GM19099 (cell line): ENCODE measurements around the gene LRP8.

Source experiments
- POLR2A ChIP-seq: IDR thresholded peaks from 3 replicates; pipeline ENCODE4 v1.6.1; 2011; ENCODE audit warnings: low read depth; ENCODE audit not compliant: insufficient read length; ENCODE audit errors: extremely low read depth

The LRP8 gene

GRCh38 chr1:53279296-53280200, 48.3 kb downstream of the LRP8 start:
- no peak for TF ChIP-seq POLR2A

DNA sequence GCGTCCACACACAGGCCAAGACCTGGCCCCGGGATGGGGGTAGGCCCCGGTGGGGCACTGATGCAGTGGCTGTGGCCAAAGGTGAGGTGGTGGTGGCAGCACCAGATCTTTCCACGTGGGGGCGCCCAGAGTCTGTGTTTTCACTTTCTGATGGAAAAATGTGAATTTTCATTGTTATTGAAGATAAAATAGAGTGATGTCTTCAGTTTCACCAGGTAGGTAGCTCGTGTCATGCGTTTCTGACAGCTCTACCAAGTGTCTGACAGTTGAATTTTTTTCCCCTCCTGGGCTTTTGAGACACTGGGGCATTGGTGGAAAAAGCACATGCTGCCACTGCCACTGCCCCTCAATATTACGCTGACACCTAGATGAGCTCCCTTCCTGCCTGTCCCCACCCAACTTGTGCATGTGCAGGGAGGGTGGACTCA, 49.6 kb downstream of the LRP8 start:
- TF ChIP-seq POLR2A: no peak

- TF ChIP-seq POLR2A: no peak
Measured at GRCh38 chr1:53277326-53277725, 50.5 kb downstream of the LRP8 start.

DNA sequence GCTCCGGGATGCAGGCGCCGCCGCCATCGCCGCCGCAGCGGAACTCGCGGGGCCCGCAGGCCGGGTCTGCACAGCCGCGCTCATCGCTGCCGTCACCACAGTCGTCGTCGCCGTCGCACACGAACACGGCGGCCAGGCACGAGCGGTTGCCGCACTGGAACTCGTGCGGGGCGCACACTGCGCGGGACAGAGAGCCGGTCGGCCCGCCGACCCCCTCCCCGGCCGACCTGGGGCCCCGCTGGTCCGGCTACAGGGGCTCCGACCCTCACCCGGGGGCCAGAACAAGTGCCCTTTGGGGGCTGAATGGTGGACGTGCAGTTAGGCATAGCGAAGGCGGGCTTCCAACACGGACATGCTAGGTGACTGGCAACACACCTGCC, 51.0 kb downstream of the LRP8 start:
- no peak for TF ChIP-seq POLR2A

DNA sequence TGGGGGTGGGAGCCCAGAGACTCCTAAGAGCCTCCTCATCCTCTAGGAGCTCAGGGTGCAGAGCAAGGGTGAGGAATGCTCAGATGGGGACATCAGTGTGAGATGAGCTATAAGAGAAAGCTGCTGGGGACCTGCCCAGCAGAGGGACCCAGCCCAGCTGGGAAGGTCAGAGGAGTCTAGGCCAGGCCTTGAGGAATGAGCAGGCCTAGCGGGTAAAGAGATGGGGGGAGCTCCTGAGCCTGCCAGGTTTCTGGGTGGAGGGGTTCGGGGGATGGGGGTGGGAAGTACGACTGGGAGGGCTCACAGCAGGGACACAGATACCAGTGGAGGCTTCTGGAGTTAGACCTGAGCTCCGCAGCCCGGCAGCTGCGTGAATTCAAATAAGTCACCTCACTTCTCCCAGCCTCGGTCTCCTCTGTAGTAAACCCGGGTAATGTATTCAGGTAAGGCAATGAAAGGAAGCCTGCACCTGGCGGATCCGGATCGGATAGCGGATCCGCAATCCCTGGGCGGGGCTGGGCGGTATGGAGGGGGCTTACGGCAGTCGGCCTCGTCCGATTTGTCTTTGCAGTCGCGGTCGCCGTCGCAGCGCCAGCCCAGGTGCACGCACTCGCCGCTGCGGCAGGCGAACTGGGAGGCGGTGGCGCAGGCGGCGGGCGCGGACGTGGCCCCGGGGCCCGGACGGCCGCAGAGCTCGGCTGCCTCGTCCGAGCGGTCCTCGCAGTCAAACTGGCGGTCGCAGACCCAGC, 51.5 kb downstream of the LRP8 start:
- TF ChIP-seq POLR2A: no peak

- TF ChIP-seq POLR2A: no peak
Measured at GRCh38 chr1:53275566-53275965, 52.3 kb downstream of the LRP8 start.

DNA sequence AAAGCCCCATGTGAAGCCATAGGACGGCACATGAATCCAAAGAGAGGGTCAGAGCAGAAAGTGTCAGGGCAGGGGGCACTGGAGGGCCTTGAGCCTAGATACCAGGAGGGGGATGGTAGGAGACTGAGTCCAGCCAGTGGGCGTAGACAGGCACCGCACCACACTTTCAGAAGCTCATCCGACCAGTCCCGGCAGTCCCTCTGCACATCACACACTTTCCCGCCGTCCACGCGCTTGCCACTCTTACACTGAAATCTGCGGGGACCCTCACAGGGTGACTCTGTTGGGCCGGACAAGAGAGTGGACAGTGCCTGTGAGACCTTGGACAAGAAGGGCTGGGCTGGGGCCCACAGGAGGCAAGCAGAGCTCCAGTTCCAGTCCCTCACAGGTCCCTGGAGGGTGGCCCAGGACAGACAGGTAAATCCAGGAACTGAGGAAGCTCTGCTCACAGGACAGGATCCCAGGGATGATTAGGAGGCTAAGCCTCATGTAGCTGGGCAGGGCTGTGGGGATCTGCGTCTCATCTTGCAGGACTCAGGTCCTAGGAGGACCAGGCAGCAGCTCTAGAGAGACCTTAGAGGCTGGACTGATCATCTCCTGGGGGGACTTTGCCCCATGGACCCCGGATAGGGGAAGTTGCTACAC, 53.2 kb downstream of the LRP8 start:
- TF ChIP-seq POLR2A: no peak

- no peak for TF ChIP-seq POLR2A
Measured at GRCh38 chr1:53274026-53274425, 53.8 kb downstream of the LRP8 start.

GRCh38 chr1:53273526-53273925, 54.3 kb downstream of the LRP8 start:
- no peak for TF ChIP-seq POLR2A

DNA sequence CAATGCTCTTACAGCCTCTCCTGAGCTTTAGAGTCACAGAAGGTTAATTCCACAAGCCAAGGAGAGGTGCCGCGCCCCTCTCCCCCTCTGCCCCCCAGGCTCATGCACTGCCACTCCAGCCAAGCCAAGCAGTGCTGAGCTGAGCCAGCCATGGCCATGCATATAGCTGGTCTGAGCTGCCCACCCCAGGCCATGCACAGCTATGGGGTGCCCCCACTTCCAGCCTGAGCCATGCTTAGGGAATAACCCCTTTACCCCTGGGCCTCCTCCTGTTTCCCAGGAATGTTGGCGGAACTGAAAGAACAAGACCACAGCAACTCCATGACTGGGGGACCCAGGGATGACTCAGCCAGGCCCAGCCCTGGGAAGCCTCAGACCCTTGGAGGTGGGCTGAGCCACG, 55.5 kb downstream of the LRP8 start:
- TF ChIP-seq POLR2A: no peak

DNA sequence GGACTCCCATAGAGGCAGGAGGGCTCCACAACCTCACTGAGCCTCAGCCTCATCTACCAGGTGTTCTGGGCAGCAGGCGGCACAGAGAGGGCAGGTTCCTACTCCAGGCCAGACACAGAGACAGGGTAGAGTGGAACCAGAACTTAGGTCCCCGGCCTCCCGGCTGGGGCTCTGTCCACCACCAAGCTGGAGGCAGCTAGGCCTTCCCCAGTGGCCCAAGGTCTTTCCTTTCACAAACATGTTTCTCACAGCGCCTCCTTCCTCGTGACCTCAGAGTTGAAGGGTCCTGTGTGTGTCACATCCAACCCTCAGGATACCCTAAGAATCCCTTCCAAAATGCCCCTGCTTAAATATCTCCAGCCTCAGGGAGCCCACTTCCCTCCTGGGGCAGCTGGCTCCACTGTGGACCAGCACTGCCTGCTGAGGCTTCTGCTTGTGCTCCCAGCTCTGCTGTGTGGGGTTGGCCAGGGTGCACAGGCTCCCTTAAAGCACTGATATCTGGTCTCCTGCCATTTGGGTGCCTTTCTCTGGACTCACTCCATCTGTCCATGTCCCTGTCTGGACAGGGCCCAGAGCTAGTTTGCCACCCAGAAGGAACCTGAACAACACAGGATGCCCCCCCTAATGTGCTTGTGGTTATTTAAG, 56.3 kb downstream of the LRP8 start:
- TF ChIP-seq POLR2A: no peak

DNA sequence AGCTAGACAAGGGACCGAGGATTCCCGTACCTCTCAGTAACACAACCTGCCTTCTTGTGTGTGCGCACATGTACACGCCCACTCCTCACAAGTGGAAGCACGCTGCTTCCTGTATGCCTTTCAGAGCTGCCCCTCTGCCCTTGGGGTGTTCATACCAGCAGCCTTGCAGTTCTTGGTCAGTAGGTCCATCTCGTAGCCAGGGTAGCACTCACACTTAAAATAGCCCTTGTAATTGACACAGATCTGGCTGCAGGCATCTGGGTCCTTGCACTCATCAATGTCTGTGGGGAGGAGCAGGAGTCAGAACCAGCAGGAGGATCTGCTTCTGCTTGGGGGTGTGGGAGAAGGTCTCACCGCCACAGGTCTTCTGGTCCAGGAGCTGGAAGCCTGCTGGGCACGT, 57.0 kb downstream of the LRP8 start:
- TF ChIP-seq POLR2A: no peak

DNA sequence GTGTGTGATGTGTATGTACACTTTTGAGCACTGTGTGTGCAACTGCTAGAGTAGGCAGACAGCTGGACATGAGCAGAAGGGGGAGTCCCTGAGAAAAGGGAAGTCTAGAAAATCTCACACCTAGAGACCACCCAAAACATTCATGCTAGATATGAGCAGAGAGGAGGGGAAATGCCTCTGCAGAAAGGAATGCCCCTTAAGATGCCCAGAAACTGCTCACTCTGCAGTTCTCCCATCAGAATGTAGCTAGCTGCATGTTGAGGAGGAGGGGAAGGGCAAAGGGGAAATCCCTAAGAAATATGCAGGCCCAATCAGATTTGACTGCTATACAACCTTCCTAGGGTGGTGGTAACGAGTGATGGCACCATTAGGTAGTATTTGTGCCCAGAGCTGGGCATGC, 57.8 kb downstream of the LRP8 start:
- no peak for TF ChIP-seq POLR2A

- TF ChIP-seq POLR2A: no peak
Measured at GRCh38 chr1:53267761-53268160, 60.1 kb downstream of the LRP8 start.

DNA sequence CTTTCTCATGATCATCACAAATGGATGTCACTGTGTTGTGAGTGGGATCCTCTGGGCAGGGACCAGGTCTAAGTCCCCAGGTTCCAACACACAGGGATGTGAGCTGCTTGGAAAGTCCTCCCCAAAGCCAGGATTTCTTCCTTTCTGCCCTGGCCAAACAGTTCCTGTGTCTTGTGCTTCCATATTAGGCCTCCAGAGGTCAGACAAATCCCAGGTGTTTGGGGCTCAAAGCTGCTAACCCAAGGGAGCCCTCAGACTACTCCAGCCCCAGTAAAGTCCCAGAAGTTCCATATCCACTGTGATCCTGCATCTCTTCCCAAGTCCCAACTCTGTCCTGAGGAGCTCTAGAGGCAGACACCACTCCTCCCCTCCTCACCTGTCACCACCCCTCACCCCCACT, 61.8 kb downstream of the LRP8 start:
- TF ChIP-seq POLR2A: no peak
